Activated T-cell treated with anti-CD3 and anti-CD28 coated beads, Interleukin-2, amount 50 U/mL, for 48 hours (primary cell): ENCODE measurements around the gene CD19.
"Not testable (repeated sequence)": the region's sequence is repeated elsewhere in the genome, so short reads cannot be mapped to it uniquely, and the experiment has no call there.

Experiments
- DNase-seq, 2 experiments: peaks; one replicate each; pipeline ENCODE4 v3.0.0-alpha.2; 2020

Gene CD19

GRCh38 chr16:28937222-28937876, 5.6 kb downstream of the CD19 start:
- DNase-seq, result no peak

DNA sequence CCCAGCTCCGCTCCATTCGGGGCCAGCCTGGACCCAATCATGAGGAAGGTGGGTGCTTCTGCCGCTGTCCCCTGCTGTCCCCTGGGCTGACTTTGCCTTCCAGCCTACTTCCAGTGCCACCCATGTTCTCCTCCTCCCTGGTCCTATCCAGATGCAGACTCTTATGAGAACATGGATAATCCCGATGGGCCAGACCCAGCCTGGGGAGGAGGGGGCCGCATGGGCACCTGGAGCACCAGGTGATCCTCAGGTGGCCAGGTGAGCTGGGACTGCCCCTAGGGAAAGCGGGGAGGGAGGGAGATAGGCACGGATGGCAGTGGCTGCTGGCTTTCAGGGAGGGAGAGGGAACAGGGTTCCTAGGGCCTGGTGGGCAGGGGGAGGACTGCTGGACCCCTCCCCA, 7.0 kb downstream of the CD19 start:
- no peak for DNase-seq

DNA sequence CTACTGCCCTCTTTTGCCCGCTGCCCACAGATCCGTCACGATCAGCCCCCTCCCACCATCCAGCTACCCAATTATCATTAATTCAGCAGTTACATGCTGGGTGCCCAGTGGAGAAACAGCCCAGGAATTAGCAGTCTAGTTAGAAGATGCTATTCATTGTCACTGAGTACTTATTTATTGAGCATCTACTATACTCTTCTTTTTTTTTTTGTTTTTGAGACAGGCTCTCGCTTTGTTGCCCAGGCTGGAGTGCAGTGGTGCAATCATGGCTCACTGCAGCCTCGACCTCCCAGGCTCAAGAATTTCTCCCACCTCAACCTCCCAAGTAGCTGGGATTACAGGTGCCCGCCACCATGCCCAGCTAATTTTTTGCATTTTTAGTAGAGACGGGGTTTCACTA, 8.1 kb downstream of the CD19 start:
- DNase-seq, result not testable (repeated sequence)

DNA sequence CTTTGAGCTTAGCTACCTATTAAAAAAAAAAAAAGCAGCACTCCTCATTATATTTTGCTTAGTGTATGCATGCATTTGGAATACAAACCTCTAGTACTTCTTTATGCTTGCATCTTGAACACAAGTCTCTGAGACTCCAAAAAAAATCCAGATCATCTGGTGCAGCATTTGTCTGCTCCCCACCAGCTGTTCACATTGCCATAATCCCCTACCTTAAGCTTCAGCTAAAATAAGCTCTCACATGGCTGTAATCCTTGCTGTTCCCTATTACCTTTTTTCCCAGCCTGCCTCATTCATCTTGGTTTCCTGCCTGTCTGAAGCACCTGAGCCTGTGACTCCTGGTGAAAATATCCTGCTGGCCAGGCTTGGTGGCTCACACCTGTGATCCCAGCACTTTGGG, 11.5 kb downstream of the CD19 start:
- no peak for DNase-seq

GRCh38 chr16:28946681-28947080, 14.9 kb downstream of the CD19 start:
- DNase-seq, result no peak

- DNase-seq, result peak; percentile 100
These were observed 19.1 kb downstream of the CD19 start, which contains the start of gene NFATC2IP for GRCh38 chr16:28950648-28951409. Gene NFATC2IP, plus strand, starts transcription at chr16:28950937. Its CDS starts 75 bp downstream, at chr16:28951012.

DNA sequence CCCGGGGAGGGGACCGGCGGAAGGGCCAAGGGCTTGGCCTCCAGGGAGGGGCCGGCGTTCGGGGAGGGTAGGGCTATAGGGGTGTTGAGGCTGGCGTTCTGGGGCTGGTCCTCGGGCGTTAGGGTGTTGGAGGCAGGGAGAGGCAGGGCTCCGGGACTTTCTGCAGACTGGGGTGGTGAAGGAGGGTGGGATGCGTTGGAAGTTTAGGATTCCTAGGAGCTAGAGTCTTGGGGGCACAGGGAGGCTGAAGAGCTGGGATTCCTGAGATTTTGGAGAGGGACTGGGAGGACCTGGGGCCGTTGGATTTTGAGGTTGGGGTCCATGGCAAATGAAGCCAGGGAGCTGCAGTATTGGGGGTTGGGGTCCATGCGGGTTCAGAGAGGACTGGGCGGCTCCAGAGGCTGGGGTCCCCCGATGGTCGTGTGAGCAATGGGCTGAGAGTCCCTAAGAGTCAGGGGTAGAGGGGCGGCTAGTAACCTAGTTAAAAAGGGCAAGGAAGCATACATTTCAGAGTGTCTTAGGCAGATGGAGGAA, 19.7 kb downstream of the CD19 start:
- no peak for DNase-seq

DNA sequence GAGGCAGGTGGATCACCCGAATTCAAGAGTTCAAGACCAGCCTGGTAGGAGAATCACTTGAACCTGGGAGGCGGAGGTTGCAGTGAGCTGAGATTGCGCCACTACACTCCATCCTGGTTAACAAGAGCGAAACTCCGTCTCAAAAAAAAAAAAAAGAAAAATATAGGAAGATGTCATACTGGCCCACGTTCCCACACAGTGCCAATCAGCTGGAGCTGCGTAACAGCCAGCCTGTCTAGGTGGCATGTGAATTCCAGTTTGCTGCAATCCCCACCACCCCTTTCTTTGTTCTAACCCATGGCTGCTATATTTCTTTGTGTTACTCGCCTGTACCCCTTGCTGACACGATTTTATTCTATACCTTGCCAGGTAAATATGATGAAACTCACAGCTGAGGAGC, 26.4 kb downstream of the CD19 start:
- no peak for DNase-seq

- no peak for DNase-seq
These were observed 27.1 kb downstream of the CD19 start for GRCh38 chr16:28958836-28959235.

- no peak for DNase-seq
These were observed 32.3 kb downstream of the CD19 start for GRCh38 chr16:28964072-28964471.

- no peak for DNase-seq
These were observed 32.7 kb downstream of the CD19 start for GRCh38 chr16:28964496-28964895.

DNA sequence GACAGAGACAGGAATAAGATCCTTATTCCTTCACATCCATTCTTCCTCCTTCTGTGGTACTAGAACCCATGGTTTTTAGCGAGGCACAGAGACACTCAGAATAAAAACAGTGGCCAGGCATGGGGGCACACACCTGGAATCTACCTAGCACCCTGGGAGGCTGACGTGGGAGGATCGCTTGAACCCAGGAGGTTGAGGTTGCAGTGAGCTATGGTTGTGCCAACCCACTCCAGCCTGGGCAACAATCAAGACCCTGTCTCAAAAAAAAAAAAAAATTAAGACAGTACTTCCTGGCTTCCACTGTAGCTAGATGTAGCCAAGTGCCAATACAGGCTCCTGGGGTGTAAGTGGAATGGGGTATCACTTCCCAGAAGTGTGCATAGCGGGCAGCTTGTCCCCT, 35.4 kb downstream of the CD19 start:
- no peak for DNase-seq

GRCh38 chr16:28969696-28970095, 37.9 kb downstream of the CD19 start:
- DNase-seq, result not testable (repeated sequence)

GRCh38 chr16:28974007-28974436, 42.3 kb downstream of the CD19 start:
- peak in 1 of 2 experiments; percentile 51 for DNase-seq

DNA sequence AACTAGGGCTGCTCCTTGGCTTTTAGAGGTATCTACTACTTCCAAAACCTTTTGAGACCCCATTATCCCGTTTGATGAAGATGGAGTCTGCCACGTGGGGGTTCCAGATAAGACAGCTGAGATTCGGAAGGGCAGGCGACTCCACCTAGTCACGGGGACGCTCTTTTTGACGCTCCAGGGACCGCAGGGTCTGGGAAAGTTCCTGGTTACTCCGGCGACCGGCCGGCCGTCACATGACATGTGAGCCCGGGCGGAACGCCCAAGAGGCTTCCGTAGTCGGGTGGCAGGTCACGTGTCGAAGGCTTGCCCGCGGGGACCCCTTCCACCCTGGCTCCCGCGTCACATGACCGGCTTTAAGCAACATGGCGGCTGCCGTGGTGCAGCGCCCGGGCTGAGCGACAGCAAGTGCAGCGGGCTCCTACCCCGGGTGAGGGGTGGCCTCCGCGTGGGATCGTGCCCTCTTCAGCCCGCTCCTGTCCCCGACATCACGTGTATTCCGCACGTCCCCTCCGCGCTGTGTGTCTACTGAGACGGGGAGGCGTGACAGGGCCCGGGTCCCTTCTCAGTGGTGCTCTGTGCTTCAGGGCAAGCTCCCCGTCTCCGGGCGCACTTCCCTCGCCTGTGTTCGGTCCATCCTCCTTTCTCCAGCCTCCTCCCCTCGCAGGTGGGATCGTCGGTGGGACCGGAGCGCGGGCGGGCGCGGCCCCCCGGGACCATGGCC, 42.8 kb downstream of the CD19 start, which contains the start of gene SPNS1:
TSS of gene SPNS1 (plus strand) at position 342 of the 721 bp plus-strand sequence. CDS start at position 716, 374 bp downstream.
- peak; percentile 93 to 95 for DNase-seq

DNA sequence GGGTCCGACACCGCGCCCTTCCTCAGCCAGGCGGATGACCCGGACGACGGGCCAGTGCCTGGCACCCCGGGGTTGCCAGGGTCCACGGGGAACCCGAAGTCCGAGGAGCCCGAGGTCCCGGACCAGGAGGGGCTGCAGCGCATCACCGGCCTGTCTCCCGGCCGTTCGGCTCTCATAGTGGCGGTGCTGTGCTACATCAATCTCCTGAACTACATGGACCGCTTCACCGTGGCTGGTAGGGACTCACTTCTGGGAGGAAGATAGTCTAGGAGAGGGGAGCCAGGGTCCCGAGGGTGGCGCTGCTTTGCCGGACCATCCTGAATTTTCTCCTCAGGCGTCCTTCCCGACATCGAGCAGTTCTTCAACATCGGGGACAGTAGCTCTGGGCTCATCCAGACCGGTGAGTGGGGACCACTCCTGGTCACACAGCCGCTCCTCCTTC, 43.4 kb downstream of the CD19 start:
- no peak for DNase-seq

DNA sequence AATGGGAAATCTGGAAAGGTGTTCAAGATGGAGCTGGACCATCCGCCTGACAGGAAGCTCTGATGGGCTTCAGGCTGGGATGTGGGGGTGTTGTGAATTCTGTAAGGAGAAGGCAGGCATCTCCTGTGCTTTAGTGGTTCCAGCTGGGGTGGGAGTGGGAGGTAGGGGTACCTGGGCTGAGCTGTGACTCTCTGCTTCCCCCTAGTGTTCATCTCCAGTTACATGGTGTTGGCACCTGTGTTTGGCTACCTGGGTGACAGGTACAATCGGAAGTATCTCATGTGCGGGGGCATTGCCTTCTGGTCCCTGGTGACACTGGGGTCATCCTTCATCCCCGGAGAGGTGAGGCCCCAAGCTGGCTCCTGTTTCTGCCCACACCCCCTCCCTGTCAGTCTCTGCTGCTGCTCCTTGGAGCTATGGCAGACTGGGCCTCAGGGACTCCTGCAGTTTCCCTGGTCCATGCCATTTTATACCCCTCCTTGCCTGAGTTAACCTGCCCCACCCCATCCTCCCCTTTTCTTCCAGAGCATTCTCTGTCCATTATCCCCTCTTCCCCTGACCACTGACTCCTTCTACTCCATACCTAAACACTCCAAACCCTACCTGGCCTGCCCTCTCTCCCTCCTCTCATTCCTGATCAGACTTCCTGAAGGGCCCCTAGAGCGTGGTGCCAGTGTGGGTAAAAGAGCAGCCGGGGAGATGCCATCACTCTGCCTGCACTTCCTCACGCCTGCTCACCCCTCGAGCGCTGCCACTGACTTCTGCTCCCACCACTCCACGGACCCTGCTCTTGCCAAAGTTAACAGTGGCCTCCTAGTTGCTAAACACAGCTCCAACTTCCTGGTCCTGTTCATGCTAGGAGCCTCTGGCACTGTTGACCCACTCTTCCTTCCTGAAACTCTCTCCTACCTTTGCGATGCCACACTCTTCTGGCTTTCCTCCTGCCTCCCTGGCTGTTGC, 46.2 kb downstream of the CD19 start:
- no peak for DNase-seq

- not testable (repeated sequence) for DNase-seq
These were observed 48.6 kb downstream of the CD19 start for GRCh38 chr16:28980330-28980729.

- DNase-seq, result no peak
These were observed 49.2 kb downstream of the CD19 start for GRCh38 chr16:28980929-28981328.

GRCh38 chr16:28981517-28981916, 49.7 kb downstream of the CD19 start:
- DNase-seq, result peak; percentile 85

- no peak for DNase-seq
These were observed 50.6 kb downstream of the CD19 start for GRCh38 chr16:28982418-28982817.

DNA sequence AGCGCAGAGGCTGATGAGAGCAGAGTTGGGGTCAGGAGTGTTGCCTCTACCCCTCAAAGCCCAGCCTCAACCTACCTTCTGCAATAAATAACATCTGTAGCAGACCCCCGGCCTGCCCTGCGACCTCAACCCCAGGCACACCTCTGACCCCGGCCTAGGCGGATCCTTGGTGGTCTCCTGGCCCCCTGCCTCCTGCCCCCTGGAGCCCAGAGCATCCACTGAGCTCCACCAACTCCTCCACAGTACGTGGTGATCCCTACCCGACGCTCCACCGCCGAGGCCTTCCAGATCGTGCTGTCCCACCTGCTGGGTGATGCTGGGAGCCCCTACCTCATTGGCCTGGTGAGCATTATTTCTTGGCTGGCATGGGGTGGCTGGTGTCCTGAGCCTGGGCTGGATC, 51.2 kb downstream of the CD19 start:
- no peak for DNase-seq
